GM11168 (cell line): ENCODE measurements around the gene RAD51B.

Experiments used
- in situ Hi-C: fragments of 300-500 bp; cut with MboI; formaldehyde crosslinking; loops from one replicate; pipeline ENCODE4 v1.12.0; 2022; ENCODE audit warnings: low sequenced_read_pairs; ENCODE audit not compliant: unreplicated experiment

Gene RAD51B

GRCh38 chr14:68157971-68158371, 338.4 kb downstream of the RAD51B start:
- in situ Hi-C loops = no loop called here

GRCh38 chr14:68158640-68159039, 339.1 kb downstream of the RAD51B start:
- in situ Hi-C loops = no loop called here

- in situ Hi-C loops = no loop called here
These were observed 340.4 kb downstream of the RAD51B start for GRCh38 chr14:68159701-68160633.

GRCh38 chr14:68160779-68161546, 341.4 kb downstream of the RAD51B start:
- in situ Hi-C loops = no loop called here

- in situ Hi-C loops = no loop called here
These were observed 343.3 kb downstream of the RAD51B start for GRCh38 chr14:68162887-68163286.

- in situ Hi-C loops = no loop called here
These were observed 345.1 kb downstream of the RAD51B start for GRCh38 chr14:68164711-68165113.

- in situ Hi-C loops = no loop called here
These were observed 345.8 kb downstream of the RAD51B start for GRCh38 chr14:68165274-68165843.

GRCh38 chr14:68166731-68167382, 347.3 kb downstream of the RAD51B start:
- in situ Hi-C loops = no loop called here

- in situ Hi-C loops = no loop called here
These were observed 348.0 kb downstream of the RAD51B start for GRCh38 chr14:68167383-68168087.

- in situ Hi-C loops = no loop called here
These were observed 349.0 kb downstream of the RAD51B start for GRCh38 chr14:68168460-68169109.

GRCh38 chr14:68172216-68172615, 352.6 kb downstream of the RAD51B start:
- in situ Hi-C loops = no loop called here

GRCh38 chr14:68172627-68173026, 353.0 kb downstream of the RAD51B start:
- in situ Hi-C loops = no loop called here

- in situ Hi-C loops = no loop called here
These were observed 353.8 kb downstream of the RAD51B start for GRCh38 chr14:68173227-68173972.

GRCh38 chr14:68174446-68174845, 354.9 kb downstream of the RAD51B start:
- in situ Hi-C loops = no loop called here

- in situ Hi-C loops = loop anchor here (5.0 kb wide), 1 partner anchor 41 kb away; no protein-coding TSS in a partner anchor
These were observed 357.1 kb downstream of the RAD51B start for GRCh38 chr14:68176687-68177086.

- in situ Hi-C loops = loop anchor here (5.0 kb wide), 1 partner anchor 40 kb away; no protein-coding TSS in a partner anchor
These were observed 358.1 kb downstream of the RAD51B start for GRCh38 chr14:68177728-68178127.

GRCh38 chr14:68178282-68178681, 358.7 kb downstream of the RAD51B start:
- in situ Hi-C loops = loop anchor here (5.0 kb wide), 1 partner anchor 39 kb away; no protein-coding TSS in a partner anchor

GRCh38 chr14:68181519-68182326, 362.1 kb downstream of the RAD51B start:
- in situ Hi-C loops = no loop called here
